ENCODE measurements around the gene MTIF2.
"Not testable (repeated sequence)": the region's sequence is repeated elsewhere in the genome, so short reads cannot be mapped to it uniquely, and the experiment has no call there.

Gene MTIF2

GRCh38 chr2:55191888-55192287 lies 77.1 kb downstream of the MTIF2 start:
- not testable (repeated sequence) for DNase-seq

- DNase-seq: not testable (repeated sequence)
Measured at GRCh38 chr2:55186837-55187236, 82.2 kb downstream of the MTIF2 start.
